SK-N-SH (cell line): ENCODE data around the gene REN.

Experiments
- FOXM1 ChIP-seq: IDR thresholded peaks from 2 replicates; pipeline ENCODE4 v1.4.0; 2012; ENCODE audit warnings: low read depth, mild to moderate bottlenecking
- POLR2AphosphoS5 ChIP-seq: IDR thresholded peaks from 2 replicates; pipeline ENCODE4 v1.6.1; 2012; ENCODE audit warnings: low read depth, low read length
- TCF12 ChIP-seq: IDR thresholded peaks from 2 replicates; pipeline ENCODE4 v1.4.0; 2012
- TF ChIP-seq, protein P1 (sequence below): fragments of 200-600 bp; sonication (generic); IDR thresholded peaks from 2 replicates; pipeline ENCODE4 v1.6.1; 2017; ENCODE audit warnings: antibody characterized with exemption, mild to moderate bottlenecking, moderate library complexity
- TF ChIP-seq, protein P2 (sequence below): IDR thresholded peaks from 2 replicates; pipeline ENCODE4 v1.6.1; 2012; ENCODE audit warnings: mild to moderate bottlenecking, low read depth, low read length, moderate library complexity

DNA sequence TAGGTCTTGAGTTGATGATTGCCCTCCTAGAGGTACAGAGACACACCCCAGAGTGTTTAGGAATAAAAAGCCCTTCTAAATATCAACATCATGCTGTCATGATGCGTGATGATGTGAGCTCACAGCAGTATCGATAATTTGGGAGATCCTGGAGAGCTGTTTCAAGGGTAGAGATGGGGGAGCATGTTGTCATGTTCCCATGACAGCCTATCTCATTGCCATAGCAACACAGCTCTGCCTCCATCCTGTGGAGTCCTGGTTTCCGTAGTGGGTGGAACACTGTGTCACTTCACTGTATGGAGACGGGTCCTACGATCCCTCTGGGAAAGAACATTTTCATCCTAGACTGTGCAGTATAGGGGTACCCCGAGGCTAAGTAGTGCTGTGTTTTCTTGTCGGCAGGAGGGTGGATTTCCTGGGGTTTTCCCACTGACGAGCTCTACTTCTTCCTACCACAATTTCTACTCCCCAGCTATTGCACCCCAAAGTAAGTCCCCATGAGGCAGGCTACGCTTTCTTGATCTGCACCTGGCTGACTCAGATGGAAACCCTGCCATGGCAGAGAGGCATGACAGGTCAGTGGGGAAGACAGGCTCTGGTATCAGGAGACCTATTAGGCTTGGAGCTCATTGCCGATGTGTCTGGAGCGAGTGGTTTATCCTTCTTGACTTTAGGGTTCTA, 23.0 kb upstream of the REN start:
- no peak for TF ChIP-seq TCF12
- TF ChIP-seq, protein P1, sequence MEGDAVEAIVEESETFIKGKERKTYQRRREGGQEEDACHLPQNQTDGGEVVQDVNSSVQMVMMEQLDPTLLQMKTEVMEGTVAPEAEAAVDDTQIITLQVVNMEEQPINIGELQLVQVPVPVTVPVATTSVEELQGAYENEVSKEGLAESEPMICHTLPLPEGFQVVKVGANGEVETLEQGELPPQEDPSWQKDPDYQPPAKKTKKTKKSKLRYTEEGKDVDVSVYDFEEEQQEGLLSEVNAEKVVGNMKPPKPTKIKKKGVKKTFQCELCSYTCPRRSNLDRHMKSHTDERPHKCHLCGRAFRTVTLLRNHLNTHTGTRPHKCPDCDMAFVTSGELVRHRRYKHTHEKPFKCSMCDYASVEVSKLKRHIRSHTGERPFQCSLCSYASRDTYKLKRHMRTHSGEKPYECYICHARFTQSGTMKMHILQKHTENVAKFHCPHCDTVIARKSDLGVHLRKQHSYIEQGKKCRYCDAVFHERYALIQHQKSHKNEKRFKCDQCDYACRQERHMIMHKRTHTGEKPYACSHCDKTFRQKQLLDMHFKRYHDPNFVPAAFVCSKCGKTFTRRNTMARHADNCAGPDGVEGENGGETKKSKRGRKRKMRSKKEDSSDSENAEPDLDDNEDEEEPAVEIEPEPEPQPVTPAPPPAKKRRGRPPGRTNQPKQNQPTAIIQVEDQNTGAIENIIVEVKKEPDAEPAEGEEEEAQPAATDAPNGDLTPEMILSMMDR: no peak
- TF ChIP-seq POLR2AphosphoS5: no peak
- no peak for TF ChIP-seq FOXM1
- TF ChIP-seq, protein P2, sequence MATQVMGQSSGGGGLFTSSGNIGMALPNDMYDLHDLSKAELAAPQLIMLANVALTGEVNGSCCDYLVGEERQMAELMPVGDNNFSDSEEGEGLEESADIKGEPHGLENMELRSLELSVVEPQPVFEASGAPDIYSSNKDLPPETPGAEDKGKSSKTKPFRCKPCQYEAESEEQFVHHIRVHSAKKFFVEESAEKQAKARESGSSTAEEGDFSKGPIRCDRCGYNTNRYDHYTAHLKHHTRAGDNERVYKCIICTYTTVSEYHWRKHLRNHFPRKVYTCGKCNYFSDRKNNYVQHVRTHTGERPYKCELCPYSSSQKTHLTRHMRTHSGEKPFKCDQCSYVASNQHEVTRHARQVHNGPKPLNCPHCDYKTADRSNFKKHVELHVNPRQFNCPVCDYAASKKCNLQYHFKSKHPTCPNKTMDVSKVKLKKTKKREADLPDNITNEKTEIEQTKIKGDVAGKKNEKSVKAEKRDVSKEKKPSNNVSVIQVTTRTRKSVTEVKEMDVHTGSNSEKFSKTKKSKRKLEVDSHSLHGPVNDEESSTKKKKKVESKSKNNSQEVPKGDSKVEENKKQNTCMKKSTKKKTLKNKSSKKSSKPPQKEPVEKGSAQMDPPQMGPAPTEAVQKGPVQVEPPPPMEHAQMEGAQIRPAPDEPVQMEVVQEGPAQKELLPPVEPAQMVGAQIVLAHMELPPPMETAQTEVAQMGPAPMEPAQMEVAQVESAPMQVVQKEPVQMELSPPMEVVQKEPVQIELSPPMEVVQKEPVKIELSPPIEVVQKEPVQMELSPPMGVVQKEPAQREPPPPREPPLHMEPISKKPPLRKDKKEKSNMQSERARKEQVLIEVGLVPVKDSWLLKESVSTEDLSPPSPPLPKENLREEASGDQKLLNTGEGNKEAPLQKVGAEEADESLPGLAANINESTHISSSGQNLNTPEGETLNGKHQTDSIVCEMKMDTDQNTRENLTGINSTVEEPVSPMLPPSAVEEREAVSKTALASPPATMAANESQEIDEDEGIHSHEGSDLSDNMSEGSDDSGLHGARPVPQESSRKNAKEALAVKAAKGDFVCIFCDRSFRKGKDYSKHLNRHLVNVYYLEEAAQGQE: no peak
